Neuronal stem cell (in vitro differentiated cells): ENCODE measurements around the gene TSPAN6. TPM values are rescaled to one million over a fixed set of nuclear protein-coding genes. Genes with fewer than 3 reads are reported as not detected.

ENCODE experiments used
- DNase-seq: peaks from one replicate; pipeline ENCODE4 v3.0.0-alpha.2; 2013; ENCODE audit warnings: low spot score
- H2AFZ ChIP-seq: one replicate; pipeline ENCODE4 v1.6.1; 2013; ENCODE audit warnings: mild to moderate bottlenecking, low read length, inconsistent platforms
- H2AK5ac ChIP-seq: 2 replicates; pipeline ENCODE4 v1.6.1; 2013; ENCODE audit warnings: low read depth, mild to moderate bottlenecking, inconsistent platforms, low read length, moderate library complexity, mixed read lengths
- H2BK120ac ChIP-seq: 2 replicates; pipeline ENCODE4 v1.6.1; 2013; ENCODE audit warnings: low read depth, mild to moderate bottlenecking, inconsistent platforms, low read length, moderate library complexity, mixed read lengths
- H2BK12ac ChIP-seq: one replicate; pipeline ENCODE4 v1.6.1; 2013; ENCODE audit warnings: low read length, inconsistent platforms
- H2BK15ac ChIP-seq: 2 replicates; pipeline ENCODE4 v1.6.1; 2013; ENCODE audit warnings: mild to moderate bottlenecking, low read length, inconsistent platforms, mixed read lengths
- H2BK5ac ChIP-seq: one replicate; pipeline ENCODE4 v1.6.1; 2013; ENCODE audit warnings: inconsistent platforms, mild to moderate bottlenecking, low read length, moderate library complexity
- H3K14ac ChIP-seq: one replicate; pipeline ENCODE4 v1.6.1; 2013; ENCODE audit warnings: low read length, inconsistent platforms
- H3K18ac ChIP-seq: 2 replicates; pipeline ENCODE4 v1.6.1; 2013; ENCODE audit warnings: low read length, inconsistent platforms
- H3K23ac ChIP-seq: 2 replicates; pipeline ENCODE4 v1.6.1; 2013; ENCODE audit warnings: low read depth, mild to moderate bottlenecking, mixed read lengths, low read length, inconsistent platforms; ENCODE audit not compliant: poor library complexity
- H3K27ac ChIP-seq: replicated peaks from 3 replicates; pipeline ENCODE4 v1.5.1; 2013; ENCODE audit warnings: low read length, inconsistent platforms
- H3K27me3 ChIP-seq, 3 experiments: 2 replicates each; pipeline ENCODE4 v1.6.1; 2013; ENCODE audit warnings: low read length in 3 of 3, mild to moderate bottlenecking in 2 of 3, inconsistent platforms in 1 of 3, low read depth in 1 of 3, mixed read lengths in 1 of 3, moderate library complexity in 1 of 3; ENCODE audit not compliant: control insufficient read depth in 3 of 3, insufficient read depth in 3 of 3
- H3K36me3 ChIP-seq, 2 donors: replicated peaks in 1 of 2; 2 replicates each; pipeline ENCODE4 v1.6.1; 2013; ENCODE audit warnings: low read length in 2 of 2; ENCODE audit not compliant: control insufficient read depth in 2 of 2, insufficient read depth in 2 of 2
- H3K4ac ChIP-seq: 2 replicates; pipeline ENCODE4 v1.6.1; 2013; ENCODE audit warnings: inconsistent platforms, mild to moderate bottlenecking, low read length, moderate library complexity
- H3K4me1 ChIP-seq, 2 donors: 1 replicate in 1 of 2; 2 replicates in 1 of 2; pipeline ENCODE4 v1.6.1; 2013; ENCODE audit warnings: low read length in 2 of 2, low read depth in 1 of 2; ENCODE audit not compliant: control insufficient read depth in 2 of 2, insufficient read depth in 1 of 2
- H3K4me2 ChIP-seq: one replicate; pipeline ENCODE4 v1.6.1; 2013; ENCODE audit warnings: mild to moderate bottlenecking, low read length, inconsistent platforms; ENCODE audit not compliant: insufficient read depth, poor library complexity, severe bottlenecking
- H3K4me3 ChIP-seq, 2 donors: 2 replicates each; pipeline ENCODE4 v1.5.1; 2013; ENCODE audit warnings: low read length in 2 of 2, mild to moderate bottlenecking in 2 of 2, inconsistent platforms in 1 of 2, moderate library complexity in 1 of 2
- H3K79me1 ChIP-seq: one replicate; pipeline ENCODE4 v1.6.1; 2013; ENCODE audit warnings: low read depth, mild to moderate bottlenecking, inconsistent platforms, low read length, moderate library complexity
- H3K9ac ChIP-seq: one replicate; pipeline ENCODE4 v1.6.1; 2013; ENCODE audit warnings: mild to moderate bottlenecking, low read depth, low read length, inconsistent platforms; ENCODE audit not compliant: poor library complexity
- H3K9me3 ChIP-seq, 2 donors: replicated peaks in 1 of 2; 2 replicates each; pipeline versions ENCODE3 to v1.6.1; 2013; ENCODE audit warnings: low read length in 2 of 2, mild to moderate bottlenecking in 2 of 2, inconsistent platforms in 1 of 2, low read depth in 1 of 2, mixed read lengths in 1 of 2, moderate library complexity in 1 of 2; ENCODE audit not compliant: control insufficient read depth in 2 of 2, insufficient read depth in 1 of 2
- H4K8ac ChIP-seq: one replicate; pipeline ENCODE4 v1.6.1; 2013; ENCODE audit warnings: low read depth, mild to moderate bottlenecking, inconsistent platforms, low read length, moderate library complexity
- H4K91ac ChIP-seq: one replicate; pipeline ENCODE4 v1.6.1; 2013; ENCODE audit warnings: low read length, low read depth, mild to moderate bottlenecking, inconsistent platforms; ENCODE audit not compliant: poor library complexity
- WGBS, 2 donors: extraction: QIAGEN DNeasy Blood & Tissue Kit; methylation state at CpG; one replicate each; pipeline ENCODE4 v1.1.7; 2013; ENCODE audit warnings: missing lambda C conversion rate in 2 of 2, mixed read lengths in 1 of 2; ENCODE audit not compliant: insufficient read length in 2 of 2, insufficient replicate concordance in 1 of 2; ENCODE audit errors: extremely low coverage in 2 of 2; 5-methylcytosine and 5-hydroxymethylcytosine counted together
- polyA plus RNA-seq, 2 experiments: library from polyadenylated mRNA; stranded (reverse); fragments of 200-250 nt; gene quantifications; one replicate each; pipeline ENCODE4 v1.2.3, GENCODE V29; 2013

Gene TSPAN6
- polyA plus RNA-seq (2013, experiment 1 of 2) = 80.2 TPM
- polyA plus RNA-seq (2013, experiment 2 of 2) = 81.7 TPM

- peak within 1 kb of the TSS; percentile 49 for H3K4me2 ChIP-seq
- no peaks in the 10 kb centered on the region for H3K4me1 ChIP-seq
- WGBS, 2 donors = no CpG with 5 or more reads among the region's 51 CpGs
- H3K4me3 ChIP-seq = peak within 1 kb of the TSS; percentile 78 to 91
- no peak within 1 kb of the TSS for H3K4ac ChIP-seq
- no peak within 1 kb of the TSS for H4K91ac ChIP-seq
- peaks cover 0 to 7% (median 0%) of the 10 kb centered on the region in 3 experiments for H3K27me3 ChIP-seq
- H4K8ac ChIP-seq = no peak within 1 kb of the TSS
- H2AFZ ChIP-seq = peak within 1 kb of the TSS; percentile 93
- H3K9ac ChIP-seq = peak within 1 kb of the TSS; percentile 90
- no peaks in the 10 kb centered on the region for H3K79me1 ChIP-seq
- H2BK5ac ChIP-seq = no peak within 1 kb of the TSS
- no peak within 1 kb of the TSS for H2BK12ac ChIP-seq
- no peak within 1 kb of the TSS for H2BK120ac ChIP-seq
- H3K27ac ChIP-seq = no peak within 1 kb of the TSS
- H3K23ac ChIP-seq = peak within 1 kb of the TSS; percentile 55
- no peak within 1 kb of the TSS for H2BK15ac ChIP-seq
- no peak within 1 kb of the TSS for H2AK5ac ChIP-seq
- no peaks in the 10 kb centered on the region for H3K9me3 ChIP-seq
- H3K14ac ChIP-seq = peak within 1 kb of the TSS; percentile 8
- peak; percentile 78 for DNase-seq
- peaks cover 3 to 27% of the 10 kb centered on the region in 2 donors for H3K36me3 ChIP-seq
- peak within 1 kb of the TSS; percentile 93 for H3K18ac ChIP-seq
Measured at GRCh38 chrX:100636321-100636991, at the start of gene TSPAN6. Gene TSPAN6, minus strand, starts transcription at chrX:100636806. Its CDS starts 112 bp downstream, at chrX:100636694.

- H2AK5ac ChIP-seq = no peak overlapping the region
- H2BK12ac ChIP-seq = no peak overlapping the region
- H2BK15ac ChIP-seq = no peak overlapping the region
- WGBS, 2 donors = no CpG with 5 or more reads among the region's 1 CpG
- H3K4ac ChIP-seq = no peak overlapping the region
- no peak overlapping the region for H3K18ac ChIP-seq
- H2BK5ac ChIP-seq = no peak overlapping the region
- H2BK120ac ChIP-seq = no peak overlapping the region
- H3K4me2 ChIP-seq = no peak overlapping the region
- no peaks in the 10 kb centered on the region for H3K36me3 ChIP-seq
- no peaks in the 10 kb centered on the region for H3K79me1 ChIP-seq
- no peak overlapping the region for H3K23ac ChIP-seq
- H3K9me3 ChIP-seq = no peaks in the 10 kb centered on the region
- H4K8ac ChIP-seq = no peak overlapping the region
- H3K27me3 ChIP-seq = no peaks in the 10 kb centered on the region
- no peak overlapping the region for H4K91ac ChIP-seq
- H2AFZ ChIP-seq = no peak overlapping the region
- H3K4me3 ChIP-seq = no peak overlapping the region
- no peak overlapping the region for H3K27ac ChIP-seq
- no peak overlapping the region for H3K9ac ChIP-seq
- DNase-seq = no peak
- no peak overlapping the region for H3K14ac ChIP-seq
- H3K4me1 ChIP-seq = no peaks in the 10 kb centered on the region
Measured at GRCh38 chrX:100685997-100686305, 49.3 kb upstream of the TSPAN6 start.

- no peaks in the 10 kb centered on the region for H3K79me1 ChIP-seq
- no peak overlapping the region for H3K23ac ChIP-seq
- WGBS, 2 donors = no CpG with 5 or more reads among the region's 5 CpGs
- no peak overlapping the region for H4K8ac ChIP-seq
- peak; percentile 70 for DNase-seq
- H3K4me1 ChIP-seq = no peaks in the 10 kb centered on the region
- no peak overlapping the region for H2AK5ac ChIP-seq
- H3K14ac ChIP-seq = no peak overlapping the region
- H3K4me2 ChIP-seq = no peak overlapping the region
- no peak overlapping the region for H2AFZ ChIP-seq
- H2BK12ac ChIP-seq = no peak overlapping the region
- H3K36me3 ChIP-seq = no peaks in the 10 kb centered on the region
- H3K18ac ChIP-seq = no peak overlapping the region
- no peak overlapping the region for H3K4ac ChIP-seq
- H3K9me3 ChIP-seq = no peaks in the 10 kb centered on the region
- H3K27ac ChIP-seq = no peak overlapping the region
- H3K9ac ChIP-seq = no peak overlapping the region
- no peak overlapping the region for H4K91ac ChIP-seq
- H3K27me3 ChIP-seq = no peaks in the 10 kb centered on the region
- H2BK15ac ChIP-seq = no peak overlapping the region
- no peak overlapping the region for H3K4me3 ChIP-seq
- no peak overlapping the region for H2BK5ac ChIP-seq
- H2BK120ac ChIP-seq = no peak overlapping the region
Measured at GRCh38 chrX:100685284-100685996, 48.8 kb upstream of the TSPAN6 start.

GRCh38 chrX:100682939-100683338, 46.3 kb upstream of the TSPAN6 start:
- H3K9me3 ChIP-seq = no peaks in the 10 kb centered on the region
- no peak overlapping the region for H3K23ac ChIP-seq
- H2AFZ ChIP-seq = no peak overlapping the region
- DNase-seq = no peak
- no peak overlapping the region for H2BK120ac ChIP-seq
- no peak overlapping the region for H2BK12ac ChIP-seq
- H4K91ac ChIP-seq = no peak overlapping the region
- H3K27ac ChIP-seq = no peak overlapping the region
- no peak overlapping the region for H2BK15ac ChIP-seq
- H3K9ac ChIP-seq = no peak overlapping the region
- H3K18ac ChIP-seq = no peak overlapping the region
- no peaks in the 10 kb centered on the region for H3K4me1 ChIP-seq
- no peak overlapping the region for H4K8ac ChIP-seq
- H3K27me3 ChIP-seq = peaks cover 0 to 2% (median 0%) of the 10 kb centered on the region in 3 experiments
- H3K4ac ChIP-seq = no peak overlapping the region
- no peak overlapping the region for H3K14ac ChIP-seq
- H3K4me2 ChIP-seq = no peak overlapping the region
- H2AK5ac ChIP-seq = no peak overlapping the region
- no peak overlapping the region for H2BK5ac ChIP-seq
- no peaks in the 10 kb centered on the region for H3K79me1 ChIP-seq
- no peak overlapping the region for H3K4me3 ChIP-seq
- no peaks in the 10 kb centered on the region for H3K36me3 ChIP-seq
- no CpG with 5 or more reads among the region's 8 CpGs for WGBS, 2 donors
